Stomach (tissue), 9 donors: Measurements from ENCODE around the gene ESAM. TPM values are rescaled to one million over a fixed set of nuclear protein-coding genes. Genes with fewer than 3 reads are reported as not detected.

Experiments
- DNase-seq, 2 donors: peaks; one replicate each; pipeline versions ENCODE4 v3.0.0 to v3.0.0-alpha.2; 2013 to 2019
- H3K27ac ChIP-seq, 5 donors: fragments of 200-600 bp in 4 of 5; sonication (generic) in 4 of 5; one replicate each; pipeline ENCODE4 v1.5.1; 2013 to 2019; ENCODE audit warnings: mild to moderate bottlenecking in 1 of 5, moderate library complexity in 1 of 5
- H3K27me3 ChIP-seq, 3 donors: fragments of 200-600 bp; sonication (generic); one replicate each; pipeline ENCODE4 v1.5.1; 2017 to 2019; ENCODE audit warnings: mixed run types in 1 of 3
- H3K36me3 ChIP-seq, 4 donors: fragments of 200-600 bp; sonication (generic); 1 replicate in 3 of 4; 2 replicates in 1 of 4; pipeline ENCODE4 v1.5.1; 2016 to 2019
- H3K4me1 ChIP-seq, 4 donors: fragments of 200-600 bp; sonication (generic); one replicate each; pipeline ENCODE4 v1.5.1; 2016 to 2019
- H3K4me3 ChIP-seq, 4 donors: fragments of 200-600 bp; sonication (generic) in 3 of 4; one replicate each; pipeline ENCODE4 v1.5.1; 2016 to 2019; ENCODE audit warnings: mild to moderate bottlenecking in 1 of 4
- H3K9me3 ChIP-seq, 4 donors: fragments of 200-600 bp; sonication (generic); one replicate each; pipeline ENCODE4 v1.5.1; 2016 to 2019
- CTCF ChIP-seq, 7 experiments: fragments of 450-650 bp in 4 of 7; fragments of 200-600 bp in 3 of 7; sonication (generic) in 3 of 7; IDR thresholded peaks; one replicate each; pipeline ENCODE4 v1.5.1; 2016 to 2019; ENCODE audit warnings: antibody characterized with exemption in 7 of 7, control low read depth in 2 of 7, mild to moderate bottlenecking in 1 of 7
- EP300 ChIP-seq: sonication (generic); formaldehyde crosslinking; IDR thresholded peaks from one replicate; pipeline ENCODE4 v1.6.1; 2017; ENCODE audit warnings: antibody characterized with exemption
- POLR2A ChIP-seq, 4 donors: fragments of 450-650 bp; IDR thresholded peaks; one replicate each; pipeline ENCODE4 v1.6.1; 2016; ENCODE audit warnings: antibody characterized with exemption in 4 of 4, control low read depth in 2 of 4, mild to moderate bottlenecking in 1 of 4, moderate library complexity in 1 of 4
- POLR2AphosphoS5 ChIP-seq, 3 donors: sonication (generic); formaldehyde crosslinking; IDR thresholded peaks; one replicate each; pipeline ENCODE4 v1.6.1; 2016; ENCODE audit warnings: antibody characterized with exemption in 3 of 3
- WGBS, 5 donors: extraction: QIAGEN DNeasy Blood & Tissue Kit in 3 of 5; methylation state at CpG; one replicate each; pipeline versions ENCODE4 v1.1.5 to v1.1.7; 2013 to 2018; 5-methylcytosine and 5-hydroxymethylcytosine counted together
- intact Hi-C: fragments of 100-400 bp; cut with DNase I; formaldehyde crosslinking; loops from one replicate; pipeline ENCODE4 v1.15.1; 2023; ENCODE audit warnings: low total_unique reads
- polyA plus RNA-seq, 3 donors: library from polyadenylated mRNA; stranded (reverse); fragments of 200-250 nt; gene quantifications; one replicate each; pipeline ENCODE4 v1.2.3, GENCODE V29; 2013
- total RNA-seq, 5 donors: library from RNA; depleted of rRNA; stranded (reverse); fragments of >200 nt; gene quantifications; one replicate each; pipeline versions ENCODE4 v1.1.0 to v1.2.3, GENCODE V29; 2014 to 2016
- donor health status: healthy with polysubstance abuse.
- donor health status: Bipolar disorder and iron deficiency.
- donor health status: healthy.

The ESAM gene
- total and polyA plus RNA-seq, 8 donors = 4.1 to 19.6 (median 9.6) TPM

GRCh38 chr11:124728134-124728533, 34.0 kb downstream of the ESAM start:
- peaks cover 0 to 42% (median 0%) of the 10 kb centered on the region in 3 donors for H3K27me3 ChIP-seq
- no peaks in the 10 kb centered on the region for H3K36me3 ChIP-seq
- H3K4me3 ChIP-seq = no peak overlapping the region
- H3K9me3 ChIP-seq = no peaks in the 10 kb centered on the region
- H3K27ac ChIP-seq = no peak overlapping the region
- TF ChIP-seq EP300 (no peak), CTCF (IDR thresholded peaks at IDR 0.05) (no peak)
- intact Hi-C loops = no loop called here
- H3K4me1 ChIP-seq = peaks cover 6 to 15% (median 11%) of the 10 kb centered on the region in 4 donors
- DNase-seq = no peak
- 78 to 87% (median 81%) methylated on average over 2 of the region's 2 CpGs for whole genome bisulfite sequencing, 5 donors

GRCh38 chr11:124727474-124727873, 34.6 kb downstream of the ESAM start:
- peaks cover 0 to 46% (median 0%) of the 10 kb centered on the region in 3 donors for H3K27me3 ChIP-seq
- H3K4me1 ChIP-seq = peaks cover 6 to 15% (median 11%) of the 10 kb centered on the region in 4 donors
- no peak overlapping the region for H3K4me3 ChIP-seq
- no peak for TF ChIP-seq POLR2A (IDR thresholded peaks at IDR 0.05)
- no peak for TF ChIP-seq CTCF (IDR thresholded peaks at IDR 0.05)
- TF ChIP-seq POLR2AphosphoS5 (IDR thresholded peaks at IDR 0.05) = no peak
- TF ChIP-seq EP300 = no peak
- DNase-seq = no peak
- intact Hi-C loops = no loop called here
- WGBS, 5 donors = 81 to 91% (median 83%) methylated on average over 4 of the region's 4 CpGs
- no peak overlapping the region for H3K27ac ChIP-seq
- no peaks in the 10 kb centered on the region for H3K36me3 ChIP-seq
- no peaks in the 10 kb centered on the region for H3K9me3 ChIP-seq

- Histone ChIP-seq H3K27me3 (peaks cover 0 to 62% (median 3%) of the 10 kb centered on the region in 3 donors), H3K27ac (no peak overlapping the region), H3K4me3 (no peak overlapping the region), H3K36me3 (no peaks in the 10 kb centered on the region), H3K9me3 (no peaks in the 10 kb centered on the region), H3K4me1 (peaks cover 6 to 15% (median 11%) of the 10 kb centered on the region in 4 donors)
- WGBS, 5 donors = 44 to 66% (median 57%) methylated on average over 6 of the region's 6 CpGs
- intact Hi-C loops = no loop called here
- DNase-seq = no peak
- TF ChIP-seq POLR2A (IDR thresholded peaks at IDR 0.05) = no peak
- no peak for TF ChIP-seq CTCF (IDR thresholded peaks at IDR 0.05)
- TF ChIP-seq EP300 = no peak
- TF ChIP-seq POLR2AphosphoS5 (IDR thresholded peaks at IDR 0.05) = no peak
These were observed 36.4 kb downstream of the ESAM start for GRCh38 chr11:124725719-124726105.

DNA sequence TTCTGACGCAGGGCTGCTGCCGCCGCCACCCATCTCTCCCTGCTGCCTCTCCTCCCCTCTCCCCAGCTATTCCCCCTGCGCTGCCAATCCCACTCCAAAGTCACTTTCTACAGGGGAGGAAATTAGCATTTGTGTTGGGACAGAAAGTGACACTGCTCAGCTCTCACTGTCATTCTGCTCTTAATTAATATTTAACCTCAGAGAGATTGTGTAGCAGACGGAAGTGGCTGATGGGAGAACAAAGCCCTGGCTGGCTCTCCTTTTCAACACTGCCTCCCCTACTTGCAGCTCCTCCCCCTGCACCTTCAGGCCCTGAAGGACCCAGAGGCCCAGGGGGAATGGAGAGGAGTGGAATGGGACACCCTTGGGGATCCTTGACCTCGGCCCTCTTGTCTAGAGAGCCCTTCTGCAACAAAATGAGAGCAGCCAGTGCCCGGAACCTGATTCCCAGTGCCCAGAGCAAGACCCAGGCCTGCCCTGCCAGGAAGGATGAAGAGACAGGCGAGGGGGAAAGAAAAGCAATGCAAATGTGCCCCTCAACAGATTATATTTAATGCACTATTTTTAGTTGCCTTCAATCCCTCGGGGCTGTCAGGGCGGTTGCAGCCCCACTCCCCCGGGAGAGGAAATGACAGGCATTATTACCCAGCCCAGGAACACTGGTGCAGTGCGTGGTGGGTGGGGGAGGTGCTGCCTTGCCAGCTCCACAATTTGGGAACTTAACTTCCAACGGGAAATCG, 36.9 kb downstream of the ESAM start:
- 28 to 40% (median 37%) methylated on average over 14 of the region's 14 CpGs for WGBS, 5 donors
- Histone ChIP-seq H3K36me3 (no peaks in the 10 kb centered on the region), H3K27me3 (peaks cover 0 to 68% (median 3%) of the 10 kb centered on the region in 3 donors), H3K27ac (no peak overlapping the region), H3K4me3 (no peak overlapping the region), H3K4me1 (peaks cover 6 to 15% (median 11%) of the 10 kb centered on the region in 4 donors), H3K9me3 (no peaks in the 10 kb centered on the region)
- peak in 1 of 2 donors; percentile 66 for DNase-seq
- intact Hi-C loops = no loop called here
- TF ChIP-seq POLR2A (IDR thresholded peaks at IDR 0.05) (no peak), EP300 (no peak), CTCF (IDR thresholded peaks at IDR 0.05) (no peak), POLR2AphosphoS5 (IDR thresholded peaks at IDR 0.05) (no peak)
